Stimulated activated naive CD4-positive, alpha-beta T cell treated with Interleukin-2 at 50 U/mL for 16 hours (primary cell): ENCODE results near the gene PPME1.

Source experiments
- DNase-seq: peaks from one replicate; lab custom pipeline; 2025; lab: John Stamatoyannopoulos, UW

PPME1 gene

DNA sequence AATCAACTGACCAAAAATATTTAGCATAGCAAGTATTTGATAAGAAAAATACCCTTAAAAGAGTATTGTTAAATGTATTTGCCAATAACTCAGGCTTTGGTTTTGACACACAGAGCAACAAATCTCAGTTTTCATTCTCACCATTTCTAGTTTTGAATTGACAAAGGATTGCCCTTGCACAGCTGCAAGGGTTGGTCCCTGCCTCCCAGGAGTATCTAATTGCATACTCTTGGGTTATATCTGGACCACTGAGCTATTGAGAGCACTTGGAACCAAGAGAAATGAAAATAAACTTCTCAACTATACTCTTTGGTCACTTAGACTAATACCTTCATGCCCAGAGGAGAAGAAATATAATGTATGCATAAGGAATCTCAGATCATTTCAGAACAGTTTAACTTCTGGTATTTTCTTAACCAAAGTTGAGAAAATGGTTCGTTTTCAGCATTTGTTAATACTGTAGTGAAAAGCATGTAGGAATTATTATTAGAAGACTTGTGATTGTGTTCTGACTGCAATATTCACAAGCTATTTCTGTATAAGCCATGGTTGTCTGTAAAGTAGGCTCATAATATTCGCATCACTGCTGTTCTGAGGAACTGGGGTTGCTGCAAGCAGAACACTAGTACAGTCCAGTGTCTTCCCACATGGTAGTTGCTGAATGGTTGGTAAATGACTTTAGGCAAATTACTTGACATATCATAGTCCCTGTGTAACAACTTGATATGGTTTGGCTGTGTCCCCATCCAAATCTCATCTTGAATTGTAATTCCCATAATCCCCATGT, 8.2 kb upstream of the PPME1 start:
- DNase-seq, result no peak

DNA sequence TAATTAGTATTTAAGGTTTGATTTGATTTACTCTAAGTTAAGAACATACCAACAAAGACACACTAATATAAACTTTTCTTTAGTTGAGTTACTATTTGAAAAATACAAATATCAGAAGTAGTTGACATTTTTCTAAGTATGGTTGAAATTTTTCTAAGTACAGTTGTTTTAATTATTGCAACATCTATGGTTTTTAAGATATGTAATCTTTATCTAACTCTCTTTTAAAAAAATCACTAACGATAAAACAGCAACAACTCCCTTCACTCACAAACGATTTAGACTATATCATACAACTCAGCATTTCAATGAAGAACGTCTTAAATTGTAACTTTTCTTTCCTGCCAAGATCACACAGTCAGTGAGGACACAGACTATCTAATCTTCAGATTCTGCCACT, 2.3 kb upstream of the PPME1 start:
- DNase-seq, result no peak

DNA sequence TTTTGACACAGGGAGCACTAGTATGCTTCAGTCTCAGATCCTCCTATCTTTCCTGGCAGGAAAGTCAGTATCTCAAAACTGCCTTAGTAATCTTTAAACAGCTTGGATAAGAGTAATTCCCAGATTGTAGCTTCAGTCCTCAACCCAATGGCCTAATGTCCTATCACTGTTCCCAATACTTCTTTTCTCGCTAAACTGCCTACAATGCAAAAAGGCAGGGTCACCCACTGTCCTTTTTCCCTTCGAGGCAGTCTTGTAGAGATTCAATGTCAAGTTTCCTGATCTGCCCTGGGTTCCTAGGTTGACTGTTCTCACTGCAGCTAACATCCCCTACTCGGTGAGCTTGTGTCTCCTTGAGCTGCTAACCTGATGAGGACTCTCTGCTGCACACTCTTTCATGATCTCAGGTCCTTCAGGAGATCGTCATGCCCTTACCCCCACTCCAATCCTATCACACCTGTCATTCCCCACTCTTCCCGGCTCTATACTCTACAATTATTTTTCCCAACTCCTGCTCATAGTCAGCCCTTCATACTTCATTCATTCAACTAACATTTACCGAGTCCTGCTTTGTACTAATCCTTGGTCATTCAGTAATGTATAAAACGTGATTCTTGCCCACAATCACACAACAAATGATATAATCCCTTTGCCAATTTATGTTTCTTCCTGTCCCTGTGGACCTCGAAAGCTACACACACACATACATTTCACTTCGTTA, 1.2 kb upstream of the PPME1 start:
- DNase-seq, result no peak

DNA sequence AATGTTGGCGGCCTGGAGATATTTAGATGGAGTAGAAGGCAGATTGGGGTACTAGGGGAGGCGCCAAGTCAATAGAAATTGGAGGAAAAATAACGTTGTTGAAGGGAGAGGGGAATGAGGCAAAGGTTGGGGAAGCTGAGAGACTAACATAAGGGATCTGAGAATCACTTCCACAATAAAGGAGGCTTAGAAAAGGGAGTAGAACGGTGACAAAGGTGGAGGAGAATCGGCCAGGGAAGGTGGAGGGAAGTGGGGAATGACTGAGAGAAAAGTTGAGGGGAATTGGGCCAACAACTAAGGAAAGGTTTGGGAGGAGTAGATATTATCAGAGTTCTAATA, 510 bp downstream of the PPME1 start:
- no peak for DNase-seq

DNA sequence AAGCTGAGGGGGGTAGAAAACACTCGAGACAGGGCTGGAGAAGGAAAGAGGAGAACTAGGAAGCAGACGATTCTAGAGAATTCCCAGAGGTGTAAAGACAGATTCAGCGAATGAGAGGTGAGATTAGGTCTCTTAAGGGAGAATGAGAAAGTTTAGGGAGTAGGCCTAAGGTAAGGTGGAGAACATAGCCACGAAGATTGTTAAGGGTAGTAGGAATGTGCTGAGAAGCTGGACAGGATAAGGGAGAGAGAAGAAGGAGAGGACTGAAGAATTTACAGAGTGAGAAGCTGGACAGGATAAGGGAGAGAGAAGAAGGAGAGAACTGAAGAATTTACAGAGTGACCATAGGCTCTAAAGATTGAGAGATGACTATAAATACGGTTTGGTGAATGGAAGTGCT, 908 bp downstream of the PPME1 start:
- DNase-seq, result no peak

DNA sequence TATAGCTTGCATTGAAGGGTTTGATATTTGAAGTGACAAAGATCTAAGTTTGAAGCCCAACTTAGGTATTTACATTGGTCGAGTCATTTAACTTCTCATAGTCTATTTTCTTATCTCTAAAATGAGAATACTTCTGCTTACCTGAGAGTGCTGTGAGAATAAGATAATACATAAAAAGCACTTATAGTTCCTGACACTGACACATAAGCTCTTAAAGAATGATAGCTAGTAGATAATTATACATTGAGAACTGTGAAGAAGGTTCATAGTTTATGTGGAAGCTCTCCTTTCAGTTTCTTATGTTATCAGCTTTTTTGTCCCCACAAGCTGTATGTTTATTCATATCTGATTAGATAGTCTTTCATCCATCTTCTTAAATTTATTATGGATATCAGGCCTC, 4.8 kb downstream of the PPME1 start:
- no peak for DNase-seq

DNA sequence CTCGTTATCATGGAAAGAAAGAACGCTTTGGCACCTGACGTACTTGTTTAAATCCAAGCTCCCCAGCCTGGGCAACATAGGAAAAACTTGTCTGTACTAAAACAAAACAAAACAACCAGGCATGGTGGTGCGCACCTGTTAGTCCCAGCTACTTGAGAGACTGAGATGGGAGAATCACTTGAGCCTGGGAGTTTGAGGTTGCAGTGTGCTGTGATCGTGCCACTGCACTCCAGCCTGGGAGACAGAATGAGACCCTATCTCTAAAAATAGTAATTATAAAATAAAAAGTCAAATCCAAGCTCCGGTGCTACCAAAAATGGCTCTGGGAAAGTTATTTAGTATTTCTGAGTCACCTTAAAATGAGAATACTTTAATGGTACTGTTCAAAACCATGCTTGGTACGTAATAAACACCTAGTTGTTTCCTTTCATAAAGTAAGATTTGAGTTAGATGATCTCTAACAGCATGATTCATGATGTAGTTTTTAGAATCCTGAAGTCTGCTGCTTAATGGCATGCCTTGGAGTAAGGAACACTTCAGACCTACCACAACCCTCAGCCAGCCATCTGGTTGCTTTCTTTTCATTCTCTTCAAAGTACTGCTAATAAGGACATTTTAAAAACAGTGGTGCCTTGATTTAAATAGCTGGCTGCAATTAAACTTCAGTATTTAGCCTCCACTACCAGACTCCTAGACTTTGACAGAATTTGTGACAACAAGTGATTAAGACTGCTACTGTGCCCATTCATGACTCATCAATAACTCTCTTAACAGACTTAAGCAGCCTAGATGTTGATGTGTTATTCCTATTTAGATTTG, 8.4 kb downstream of the PPME1 start:
- no peak for DNase-seq

DNA sequence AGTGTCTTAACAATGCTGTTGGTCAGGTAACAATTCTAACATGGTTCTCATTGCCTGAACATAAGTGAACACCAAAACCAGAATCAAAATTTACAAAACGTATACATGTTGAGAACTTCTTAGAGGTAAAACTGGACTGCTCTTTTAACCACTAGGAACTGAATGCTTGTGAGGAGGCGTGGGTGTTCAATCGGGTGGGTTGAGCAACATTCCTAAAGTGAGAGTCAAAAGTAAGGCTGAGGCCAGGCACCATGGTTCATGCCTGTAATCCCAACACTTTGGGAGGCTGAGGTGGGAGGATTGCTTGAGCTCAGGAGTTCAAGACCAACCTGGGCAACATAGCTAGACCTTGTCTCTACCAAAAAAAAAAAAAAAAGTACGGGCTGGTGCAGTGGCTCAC, 11.5 kb downstream of the PPME1 start:
- no peak for DNase-seq

DNA sequence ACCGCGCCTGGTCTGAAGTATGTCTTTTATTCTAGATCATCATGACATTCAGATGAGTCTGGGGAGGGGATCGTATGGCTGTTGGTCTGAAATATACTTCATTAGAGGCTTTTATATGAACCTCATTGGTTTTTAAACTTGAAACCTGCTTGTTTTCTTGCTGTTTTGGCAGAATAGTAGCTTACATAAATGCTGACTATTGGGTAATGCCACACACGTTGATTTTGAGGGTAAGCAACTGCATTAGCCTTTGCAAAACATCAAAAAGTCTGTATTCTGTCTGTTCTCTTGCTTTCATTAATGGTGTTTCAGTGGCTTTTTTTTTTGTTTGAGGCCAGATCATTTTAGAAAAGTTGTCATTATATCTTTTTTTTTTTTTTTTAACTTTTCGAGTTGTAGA, 14.2 kb downstream of the PPME1 start:
- no peak for DNase-seq

DNA sequence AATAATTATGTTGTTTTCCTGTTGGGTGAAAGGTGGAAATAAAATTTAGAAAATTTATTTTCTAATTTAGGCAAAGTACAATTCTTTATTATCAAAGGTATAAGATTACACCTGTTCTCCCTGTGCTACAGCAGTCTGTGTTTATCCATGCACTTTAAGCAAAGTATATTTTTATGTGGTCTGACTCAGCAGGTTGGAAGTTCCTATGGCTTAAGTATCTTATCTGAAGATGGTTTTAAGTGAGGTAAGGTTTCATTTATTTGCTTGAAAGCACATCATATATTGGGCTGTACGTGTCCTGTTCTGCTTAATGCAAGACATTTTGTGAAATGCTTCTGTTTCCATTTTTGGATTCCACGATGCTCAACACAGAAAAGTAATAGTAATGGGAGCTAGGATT, 14.6 kb downstream of the PPME1 start:
- DNase-seq, result no peak

DNA sequence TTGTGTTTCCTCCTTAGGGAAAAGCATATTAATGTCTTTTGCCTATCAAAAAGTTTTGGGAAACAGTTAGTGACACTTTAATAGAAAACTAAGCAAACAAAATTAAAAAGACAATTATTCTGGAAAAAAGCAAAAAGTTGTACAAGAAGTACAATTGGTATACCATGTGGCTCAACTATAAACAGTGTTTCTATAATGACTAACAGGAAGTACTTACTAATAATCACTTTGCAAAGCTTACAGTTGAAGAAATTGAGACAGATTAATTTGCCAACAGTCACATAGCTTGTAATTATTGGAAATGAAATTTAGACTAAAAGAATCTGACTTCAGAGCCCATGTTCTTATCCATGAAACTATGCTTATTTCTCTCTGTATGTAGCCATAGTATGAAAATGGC, 24.7 kb downstream of the PPME1 start:
- no peak for DNase-seq

DNA sequence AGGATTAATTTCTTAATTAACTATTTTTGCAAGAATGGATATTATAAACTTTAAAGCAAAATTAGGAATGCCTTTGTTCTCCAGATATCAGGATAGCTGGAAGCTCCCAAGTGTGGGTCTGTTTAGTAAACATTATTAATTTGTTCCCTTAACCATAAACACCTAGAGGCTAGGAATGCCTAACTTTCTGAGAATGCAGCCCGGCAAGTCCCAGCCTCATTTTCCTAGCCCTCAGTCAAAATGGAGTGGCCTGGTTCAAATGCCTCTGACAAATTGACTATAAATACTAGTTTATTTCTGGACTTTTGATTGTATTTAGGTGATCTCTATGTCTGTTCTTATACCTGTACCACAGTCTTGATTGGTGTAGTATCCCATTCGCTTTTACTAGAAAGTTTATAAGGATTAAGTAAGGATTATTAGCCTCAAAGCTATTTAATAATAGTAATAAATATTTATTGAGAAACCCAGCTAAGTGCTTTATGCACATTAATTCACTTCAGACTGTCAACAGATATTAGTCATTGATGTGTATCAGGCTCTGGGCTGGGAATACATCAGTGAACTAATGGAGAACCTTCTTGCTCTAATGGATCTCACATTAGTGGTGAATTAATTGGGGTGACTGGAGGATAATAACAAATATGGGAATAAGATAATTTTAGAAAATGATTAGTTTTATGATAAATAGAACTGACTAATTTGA, 25.8 kb downstream of the PPME1 start:
- DNase-seq, result no peak

DNA sequence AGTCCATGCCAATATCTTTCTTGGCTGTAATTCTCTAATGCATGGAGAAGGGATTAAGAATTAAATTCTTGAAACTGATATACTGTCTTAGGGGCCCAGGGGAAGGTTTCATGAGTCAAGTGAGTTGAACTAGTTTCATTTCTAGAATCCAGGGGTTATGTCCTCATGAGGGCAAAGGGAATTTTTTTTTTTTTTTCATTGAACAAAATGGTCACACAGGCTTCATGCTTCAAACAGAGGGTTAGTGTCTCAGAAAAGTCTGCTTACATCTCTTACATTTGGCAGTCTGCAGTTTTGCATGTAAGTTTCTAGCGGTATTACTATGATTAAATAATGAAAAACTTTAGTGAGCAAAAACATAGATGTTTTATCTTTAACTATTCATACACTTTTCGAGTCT, 32.9 kb downstream of the PPME1 start:
- no peak for DNase-seq

DNA sequence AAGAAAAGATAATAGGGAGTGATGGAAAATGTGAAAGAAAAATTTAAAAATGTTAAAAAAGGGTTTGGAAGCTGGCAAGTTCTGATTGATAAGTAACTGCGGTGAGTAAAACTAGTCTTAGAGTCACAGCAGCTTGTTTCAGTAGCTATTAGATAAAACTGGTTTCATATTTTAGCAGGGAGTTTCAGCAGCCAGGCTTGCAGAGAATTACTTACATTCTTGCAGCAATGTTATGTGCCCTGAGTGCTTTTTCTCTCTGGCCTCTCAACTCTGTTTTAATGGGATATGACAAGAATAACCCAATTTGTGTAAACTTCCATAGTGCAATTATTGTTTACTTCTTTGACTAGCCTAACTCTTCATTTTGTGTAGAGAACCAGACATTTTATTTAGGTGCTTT, 33.6 kb downstream of the PPME1 start:
- DNase-seq, result no peak

DNA sequence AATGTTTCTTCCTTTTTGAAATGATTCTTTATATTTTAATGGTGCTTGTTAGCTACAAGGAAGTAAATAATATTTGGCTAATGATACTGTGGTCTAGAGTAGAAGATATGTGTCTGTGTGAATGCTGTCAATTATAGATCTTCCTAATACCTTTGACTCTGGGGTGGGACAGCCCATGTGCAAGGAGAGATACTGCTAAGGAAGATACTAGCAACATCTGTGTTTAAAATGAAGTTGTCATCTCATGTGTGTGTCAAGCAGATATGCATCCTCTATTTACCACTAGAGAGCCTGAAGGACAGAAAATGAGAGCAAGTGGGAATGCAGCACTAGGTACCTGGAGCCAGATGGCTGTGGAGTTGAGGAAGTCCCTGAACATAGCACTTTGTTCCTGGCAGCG, 34.1 kb downstream of the PPME1 start:
- no peak for DNase-seq

DNA sequence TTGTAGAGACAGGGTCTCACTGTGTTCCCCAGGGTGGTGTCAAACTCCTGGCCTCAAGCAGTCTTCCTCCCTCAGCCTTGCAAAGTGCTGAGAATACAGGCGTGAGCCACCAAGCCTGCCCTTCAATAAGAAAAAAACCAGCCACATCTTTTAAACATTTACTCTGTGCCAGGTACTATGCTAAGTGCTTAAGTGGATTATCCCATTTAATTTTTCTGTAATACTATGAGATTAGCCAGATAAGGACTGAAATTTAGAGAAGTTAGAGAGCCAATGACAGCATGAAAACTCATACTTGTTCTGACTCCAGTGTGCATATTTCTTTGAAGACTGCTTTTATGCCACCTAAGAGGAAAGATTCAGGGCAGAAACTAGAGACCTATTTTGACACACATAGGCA, 35.7 kb downstream of the PPME1 start:
- DNase-seq, result no peak

DNA sequence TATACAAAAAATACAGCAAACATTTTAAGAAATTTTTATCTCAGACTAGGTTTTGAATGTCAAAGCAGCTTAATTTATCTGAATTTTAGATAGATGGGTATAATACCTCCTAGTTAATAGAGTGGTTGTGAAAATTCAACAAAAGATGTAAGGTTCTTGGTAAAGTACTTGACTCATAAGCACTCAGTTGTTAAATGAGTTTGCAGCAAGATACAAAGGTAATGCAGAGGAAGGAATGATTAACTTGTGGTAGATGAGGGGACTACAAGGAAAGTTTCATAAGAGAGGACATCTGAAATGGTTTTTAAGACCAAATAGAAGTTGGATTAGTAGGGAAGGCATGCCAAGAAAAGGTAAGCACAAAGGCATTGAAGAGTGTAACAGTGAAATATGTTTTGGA, 37.4 kb downstream of the PPME1 start:
- no peak for DNase-seq

DNA sequence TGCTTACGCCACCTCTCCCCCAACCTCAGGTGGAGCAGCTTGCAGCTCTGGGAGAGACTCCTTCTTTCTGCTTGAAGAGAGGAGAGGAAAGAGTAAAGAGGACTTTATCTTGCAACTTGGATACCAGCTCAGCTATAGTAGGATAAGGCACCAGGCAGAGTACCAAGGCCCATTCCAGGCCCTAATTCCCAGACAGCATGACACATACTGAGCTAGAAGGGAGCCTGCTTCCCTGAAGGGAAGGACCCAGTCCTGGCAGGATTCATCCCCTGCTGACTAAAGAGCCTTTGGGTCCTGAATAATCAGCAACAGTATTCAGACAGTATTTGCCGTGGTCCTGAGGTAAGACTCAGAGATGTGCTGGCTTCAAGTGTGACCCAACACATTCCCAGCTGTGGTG, 41.4 kb downstream of the PPME1 start:
- DNase-seq, result no peak

DNA sequence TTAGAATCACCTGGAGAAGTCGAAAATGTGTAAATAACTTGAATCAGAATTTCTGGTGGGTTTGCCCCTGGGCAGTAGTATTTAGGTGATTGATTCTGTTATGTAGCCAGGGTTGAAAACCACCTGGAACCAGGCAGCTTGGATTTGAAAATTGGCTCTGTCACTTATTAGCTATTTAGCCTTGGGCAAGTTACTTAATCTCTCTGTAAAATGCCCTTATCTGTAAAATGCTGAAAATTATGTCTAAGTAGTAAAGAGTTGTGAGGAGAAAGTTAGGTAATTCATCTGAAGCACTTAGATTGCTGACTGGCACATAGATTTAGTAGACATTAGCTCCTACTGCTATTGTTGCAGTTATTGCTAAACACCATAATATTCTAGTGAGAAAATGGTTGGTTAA, 49.3 kb downstream of the PPME1 start:
- no peak for DNase-seq

DNA sequence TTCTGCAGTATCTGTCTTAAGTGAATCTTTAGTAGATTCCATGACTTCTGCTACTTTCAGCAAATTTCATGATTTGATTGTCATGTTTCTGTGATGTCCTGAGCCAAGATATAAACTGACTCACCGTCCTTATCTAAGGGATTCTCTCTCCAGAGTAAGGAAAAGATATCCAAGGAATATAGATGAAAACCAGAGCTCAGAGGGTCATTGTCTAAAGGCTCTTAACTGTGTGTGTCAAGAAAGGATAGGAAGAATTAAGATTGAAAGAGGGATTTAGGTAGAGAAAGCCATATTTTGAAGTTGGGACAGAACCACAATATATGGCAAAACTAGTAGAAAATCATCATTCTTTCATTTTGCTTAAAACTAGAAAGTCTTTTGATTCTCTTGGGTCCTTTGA, 50.7 kb downstream of the PPME1 start:
- DNase-seq, result no peak

DNA sequence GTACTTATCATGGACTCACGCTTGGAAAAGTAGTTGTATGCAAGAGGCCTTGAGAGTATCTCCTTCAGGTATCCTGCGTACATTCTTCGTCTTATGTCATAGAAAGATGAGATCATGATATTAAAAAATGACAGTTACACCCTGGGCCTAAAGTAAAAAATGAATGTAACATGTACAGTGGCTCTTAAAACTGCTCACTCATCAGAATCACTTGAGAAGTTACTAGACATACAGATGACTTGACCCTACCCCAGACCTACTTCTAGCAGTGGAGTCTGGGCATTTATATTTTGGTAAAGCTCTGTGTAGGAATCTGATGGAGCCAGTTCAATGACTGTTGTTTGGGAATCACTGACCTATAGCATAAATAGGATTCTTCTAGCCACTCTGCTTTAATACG, 54.5 kb downstream of the PPME1 start:
- no peak for DNase-seq

DNA sequence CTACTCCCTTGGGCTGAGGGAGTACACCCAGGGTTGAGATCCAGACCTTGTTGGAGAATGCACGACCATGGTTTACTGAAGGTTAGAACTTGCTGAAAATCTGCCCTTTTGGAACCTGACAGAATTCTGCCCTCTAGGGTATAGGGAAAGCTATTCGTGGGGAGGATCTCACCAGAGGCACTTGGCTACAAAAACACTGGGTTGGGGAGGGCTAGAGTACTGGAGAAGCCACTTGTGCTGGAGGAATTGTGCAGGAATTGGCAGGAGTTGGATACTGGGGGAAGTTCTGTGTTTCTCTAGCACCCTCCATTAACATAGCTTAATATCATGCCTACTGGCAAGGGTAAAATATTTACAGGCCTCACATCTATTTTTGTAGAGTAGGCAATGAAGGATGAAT, 55.8 kb downstream of the PPME1 start:
- no peak for DNase-seq
